HG03575 (cell line): ENCODE data around the gene USP25.

Source experiments
- ATAC-seq: cut with Tn5 transposase; IDR thresholded peaks from one replicate; pipeline ENCODE4 v1.9.1; 2021; ENCODE audit not compliant: unreplicated experiment, insufficient number of reproducible peaks, low FRiP score; ENCODE audit errors: extremely low read depth

Gene USP25, protein sequence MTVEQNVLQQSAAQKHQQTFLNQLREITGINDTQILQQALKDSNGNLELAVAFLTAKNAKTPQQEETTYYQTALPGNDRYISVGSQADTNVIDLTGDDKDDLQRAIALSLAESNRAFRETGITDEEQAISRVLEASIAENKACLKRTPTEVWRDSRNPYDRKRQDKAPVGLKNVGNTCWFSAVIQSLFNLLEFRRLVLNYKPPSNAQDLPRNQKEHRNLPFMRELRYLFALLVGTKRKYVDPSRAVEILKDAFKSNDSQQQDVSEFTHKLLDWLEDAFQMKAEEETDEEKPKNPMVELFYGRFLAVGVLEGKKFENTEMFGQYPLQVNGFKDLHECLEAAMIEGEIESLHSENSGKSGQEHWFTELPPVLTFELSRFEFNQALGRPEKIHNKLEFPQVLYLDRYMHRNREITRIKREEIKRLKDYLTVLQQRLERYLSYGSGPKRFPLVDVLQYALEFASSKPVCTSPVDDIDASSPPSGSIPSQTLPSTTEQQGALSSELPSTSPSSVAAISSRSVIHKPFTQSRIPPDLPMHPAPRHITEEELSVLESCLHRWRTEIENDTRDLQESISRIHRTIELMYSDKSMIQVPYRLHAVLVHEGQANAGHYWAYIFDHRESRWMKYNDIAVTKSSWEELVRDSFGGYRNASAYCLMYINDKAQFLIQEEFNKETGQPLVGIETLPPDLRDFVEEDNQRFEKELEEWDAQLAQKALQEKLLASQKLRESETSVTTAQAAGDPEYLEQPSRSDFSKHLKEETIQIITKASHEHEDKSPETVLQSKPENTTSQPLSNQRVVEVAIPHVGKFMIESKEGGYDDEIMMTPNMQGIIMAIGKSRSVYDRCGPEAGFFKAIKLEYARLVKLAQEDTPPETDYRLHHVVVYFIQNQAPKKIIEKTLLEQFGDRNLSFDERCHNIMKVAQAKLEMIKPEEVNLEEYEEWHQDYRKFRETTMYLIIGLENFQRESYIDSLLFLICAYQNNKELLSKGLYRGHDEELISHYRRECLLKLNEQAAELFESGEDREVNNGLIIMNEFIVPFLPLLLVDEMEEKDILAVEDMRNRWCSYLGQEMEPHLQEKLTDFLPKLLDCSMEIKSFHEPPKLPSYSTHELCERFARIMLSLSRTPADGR

GRCh38 chr21:15729674-15730483 is at the start of gene USP25:
TSS of gene USP25 (plus strand) at chr21:15729982. CDS start at chr21:15730394, 412 bp downstream.
- ATAC-seq: no peak

DNA sequence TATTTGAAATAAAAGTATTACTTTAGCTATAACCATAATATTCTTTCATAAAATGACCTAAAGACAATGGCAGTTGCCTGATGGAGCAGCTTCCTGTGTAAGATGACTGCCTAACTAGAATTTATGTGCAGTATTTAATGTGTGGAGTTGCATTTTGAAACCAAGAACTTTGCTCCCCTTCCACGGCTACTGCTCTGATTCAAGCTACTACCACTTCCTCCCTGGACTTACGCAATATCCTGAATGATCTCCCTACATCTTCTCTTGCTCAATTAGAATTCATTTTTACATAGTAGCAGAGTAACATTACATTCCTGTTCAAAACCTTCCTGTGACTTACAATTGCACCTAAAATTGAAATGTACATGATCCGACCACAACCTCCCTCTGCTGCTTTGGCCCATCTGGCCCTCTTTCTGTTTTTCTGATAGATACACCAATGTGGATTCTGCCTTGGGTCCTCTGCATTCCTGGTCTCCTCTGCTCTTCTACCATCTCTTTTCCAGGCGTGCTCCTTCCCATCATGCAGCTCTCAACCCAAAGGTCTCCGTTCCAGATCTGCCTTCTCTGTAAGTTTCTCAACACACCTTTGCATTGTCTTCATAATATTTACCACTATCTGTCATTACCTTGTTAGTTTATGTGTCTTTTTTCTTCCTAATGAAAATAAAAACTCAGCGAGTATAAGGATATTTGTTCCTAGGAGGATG is 47.4 kb upstream of the USP25 start:
- ATAC-seq: no peak

GRCh38 chr21:15682977-15683376 is 46.8 kb upstream of the USP25 start:
- ATAC-seq: no peak

DNA sequence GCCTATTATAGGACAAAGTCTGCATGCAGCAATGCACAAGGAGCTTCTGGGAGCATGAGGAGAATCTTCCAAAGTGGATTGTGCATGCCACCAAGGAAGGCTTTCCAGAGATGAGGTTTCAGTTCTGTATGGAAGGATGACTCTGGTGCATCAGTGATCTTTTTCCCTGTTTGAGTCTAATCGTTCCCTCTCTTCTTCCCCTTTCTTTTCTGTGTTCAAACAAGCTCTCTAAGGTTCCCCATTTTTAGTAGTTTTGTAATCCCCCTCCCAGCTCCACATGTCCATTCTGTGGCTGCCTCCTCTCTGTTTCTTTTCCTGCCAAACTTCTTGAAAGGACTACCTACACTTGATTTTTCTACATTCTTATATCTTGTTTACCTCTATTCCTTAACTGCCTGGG is 43.3 kb upstream of the USP25 start:
- no peak for ATAC-seq

- ATAC-seq: no peak
Measured at GRCh38 chr21:15687208-15687607, 42.6 kb upstream of the USP25 start.

GRCh38 chr21:15688016-15688415 is 41.8 kb upstream of the USP25 start:
- no peak for ATAC-seq

DNA sequence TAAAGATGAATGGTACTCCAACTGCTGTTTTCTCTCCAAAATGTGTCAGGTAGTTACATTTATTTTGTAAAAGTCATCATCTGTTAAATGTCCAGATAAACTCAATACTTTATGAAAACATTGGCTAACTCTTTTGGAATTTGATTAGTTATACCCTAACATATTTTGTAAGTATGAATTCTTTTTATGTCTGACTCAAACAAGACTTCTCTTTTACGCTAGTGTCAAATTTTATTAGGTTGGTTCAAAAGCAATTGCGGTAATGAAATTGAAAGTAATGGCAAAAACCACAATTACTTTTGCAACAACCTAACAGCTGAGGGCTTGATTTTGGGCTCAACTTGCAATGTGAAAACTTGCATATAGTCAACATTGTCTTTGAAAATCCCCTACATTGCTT is 41.0 kb upstream of the USP25 start:
- no peak for ATAC-seq

- no peak for ATAC-seq
Measured at GRCh38 chr21:15692711-15693110, 37.1 kb upstream of the USP25 start.

DNA sequence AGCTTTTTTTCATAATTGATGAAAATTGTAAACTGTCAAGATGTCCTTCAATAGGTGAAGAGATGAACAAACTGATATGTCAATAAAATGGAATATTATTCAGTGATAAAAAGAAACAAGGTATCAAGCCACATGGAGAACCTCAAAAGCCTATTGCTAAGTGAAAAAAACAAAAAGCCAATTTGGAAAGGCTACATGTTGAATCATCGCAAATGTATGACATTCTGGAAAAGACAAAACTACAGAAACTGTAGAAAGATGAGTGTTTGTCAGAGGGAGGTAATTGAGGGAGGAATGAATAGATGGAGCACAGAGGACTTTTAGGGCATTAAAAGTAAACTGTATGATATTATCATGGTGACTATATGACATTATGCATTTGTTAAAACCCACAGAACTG is 34.5 kb upstream of the USP25 start:
- no peak for ATAC-seq

DNA sequence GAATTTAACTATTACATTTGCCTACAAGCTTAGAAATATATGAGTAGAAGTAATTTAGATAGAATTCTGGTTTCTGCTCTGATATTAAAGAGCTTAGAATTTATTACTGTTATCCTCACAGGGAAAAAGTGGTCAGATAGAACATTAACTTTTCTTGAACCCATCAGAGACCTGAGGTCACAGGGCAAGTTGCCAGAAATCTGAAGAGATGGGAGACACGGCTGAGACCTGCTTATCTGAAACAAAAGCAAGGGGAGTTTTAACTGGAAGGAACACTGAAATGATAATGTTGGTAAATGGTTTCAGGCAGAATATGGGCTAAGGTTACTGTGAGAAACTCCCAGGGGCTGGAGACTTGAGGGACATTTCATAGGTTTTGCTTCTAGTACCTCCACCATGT is 28.0 kb upstream of the USP25 start:
- ATAC-seq: no peak

- ATAC-seq: no peak
Measured at GRCh38 chr21:15703932-15704331, 25.9 kb upstream of the USP25 start.

GRCh38 chr21:15706696-15707095 is 23.1 kb upstream of the USP25 start:
- no peak for ATAC-seq

- ATAC-seq: no peak
Measured at GRCh38 chr21:15713412-15713811, 16.4 kb upstream of the USP25 start.

- no peak for ATAC-seq
Measured at GRCh38 chr21:15718711-15719110, 11.1 kb upstream of the USP25 start.

DNA sequence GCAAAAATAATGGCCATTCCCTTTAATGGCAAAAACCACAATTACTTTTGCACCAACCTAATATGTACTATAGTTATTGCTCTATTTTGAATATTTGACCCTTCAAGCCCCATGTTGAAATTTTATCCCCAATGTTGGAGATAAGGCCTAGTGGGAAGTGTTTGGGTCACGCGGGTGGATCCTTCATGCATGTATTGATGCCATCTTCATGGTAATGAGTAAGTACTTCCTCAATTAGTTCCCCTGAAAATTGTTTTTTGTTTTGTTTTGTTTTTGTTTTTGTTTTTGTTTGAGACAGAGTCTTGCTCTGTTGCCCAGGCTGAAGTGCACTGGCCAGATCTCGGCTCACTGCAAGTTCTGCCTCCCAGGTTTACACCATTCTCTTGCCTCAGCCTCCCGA is 9.8 kb upstream of the USP25 start:
- ATAC-seq: no peak

GRCh38 chr21:15722591-15723324 is 7.0 kb upstream of the USP25 start:
- no peak for ATAC-seq

DNA sequence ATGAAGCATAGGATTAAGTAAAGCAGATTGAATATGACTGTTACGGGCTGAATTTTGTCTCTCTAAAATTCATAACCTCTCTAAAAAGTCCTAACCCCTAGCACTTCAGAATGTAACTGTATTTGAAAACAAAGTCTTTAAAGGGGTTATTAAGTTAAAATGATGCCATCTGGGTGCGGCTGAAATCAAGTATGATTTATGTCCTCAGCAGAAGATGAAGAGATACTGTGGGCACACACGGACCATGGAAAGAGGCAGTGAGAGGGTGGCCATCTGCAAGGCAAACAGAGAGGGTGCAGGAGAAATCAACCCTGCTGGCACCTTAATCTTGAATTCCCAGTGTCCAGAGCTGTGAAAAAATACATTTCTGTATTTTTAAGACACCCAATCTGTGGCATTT is 3.8 kb upstream of the USP25 start:
- ATAC-seq: no peak

GRCh38 chr21:15728046-15728445 is 1.7 kb upstream of the USP25 start:
- ATAC-seq: no peak
